ENCODE measurements around the gene TPTE2.
A peak's percentile ranks its signal among the peaks of the same experiment; 100 is the strongest.
"Not testable (repeated sequence)": the region's sequence is repeated elsewhere in the genome, so short reads cannot be mapped to it uniquely, and the experiment has no call there.

Gene TPTE2

DNA sequence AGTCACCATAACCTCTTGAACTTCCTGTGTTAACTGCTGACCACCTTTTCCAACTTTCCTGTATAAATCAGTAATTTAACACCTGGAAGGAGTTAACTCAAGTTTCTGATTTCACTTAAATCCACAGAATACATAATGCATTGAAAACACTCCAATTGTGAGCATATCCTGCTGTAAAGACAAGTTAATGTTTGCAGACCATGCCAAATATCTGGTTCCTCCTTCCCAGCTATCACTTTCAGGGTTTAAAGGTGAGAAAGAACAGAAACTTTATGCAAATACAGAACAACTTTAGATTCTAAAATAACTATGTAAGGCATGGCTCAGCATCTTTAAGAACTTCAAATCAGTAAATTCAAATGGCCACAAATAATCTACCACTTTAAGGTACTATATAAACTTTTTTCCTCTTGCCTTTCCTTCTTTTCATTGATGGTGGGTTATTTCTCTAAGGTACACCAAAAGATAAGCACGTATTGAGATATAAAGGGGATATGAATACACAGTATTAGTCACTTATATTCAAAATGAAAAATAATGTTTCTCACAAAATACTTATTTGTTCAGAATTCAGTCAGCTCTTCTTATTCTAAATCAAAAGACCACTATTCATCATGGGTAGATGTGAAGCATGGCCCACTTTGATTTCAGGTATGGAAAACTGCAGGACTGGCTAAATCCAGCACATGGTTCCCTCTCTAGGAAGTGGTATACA lies 6.6 kb upstream of the TPTE2 start:
- no peak for DNase-seq (ENCODE audit: low spot score)

DNA sequence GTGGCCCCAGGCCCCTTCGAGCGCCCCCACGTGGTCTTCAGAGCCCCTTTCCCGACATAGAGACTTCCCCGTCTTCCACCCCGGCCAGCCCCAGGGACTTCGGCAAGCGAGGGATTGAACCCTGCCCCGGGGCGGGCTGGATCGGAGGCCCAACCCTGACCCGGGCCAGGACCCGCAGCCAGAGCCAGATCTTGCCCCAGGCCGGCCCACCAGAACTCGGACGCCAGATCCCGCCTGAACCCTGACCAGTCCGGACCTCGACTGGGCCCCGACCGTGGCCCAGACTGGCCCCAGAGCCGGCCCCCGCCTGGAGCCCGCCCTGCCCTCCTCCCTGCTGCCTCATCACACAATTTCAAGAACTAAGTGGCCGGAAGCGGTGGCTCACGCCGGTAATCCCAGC lies 253 bp upstream of the TPTE2 start:
- no peak for DNase-seq (ENCODE audit: low spot score)

DNA sequence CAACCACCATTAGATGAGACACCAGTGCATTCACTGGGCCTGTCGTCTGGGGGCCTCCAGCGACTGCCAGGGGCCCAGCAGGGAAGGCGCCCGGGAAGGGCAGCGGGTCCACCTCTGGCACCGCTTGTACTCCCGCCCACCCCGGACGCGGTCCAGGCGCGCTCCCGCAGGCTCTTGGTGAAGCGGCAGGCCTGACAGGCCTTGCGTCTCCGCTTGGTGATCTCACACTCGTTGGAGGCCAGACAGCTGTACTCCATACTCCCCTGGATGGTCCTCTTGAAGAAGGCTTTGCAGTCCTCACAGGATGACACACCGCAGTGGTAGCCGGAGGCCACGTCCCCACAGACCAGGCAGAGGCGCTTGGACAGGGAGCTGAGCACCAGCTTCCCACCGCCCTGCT lies 660 bp downstream of the TPTE2 start:
- not testable (repeated sequence) for DNase-seq (ENCODE audit: low spot score)

DNA sequence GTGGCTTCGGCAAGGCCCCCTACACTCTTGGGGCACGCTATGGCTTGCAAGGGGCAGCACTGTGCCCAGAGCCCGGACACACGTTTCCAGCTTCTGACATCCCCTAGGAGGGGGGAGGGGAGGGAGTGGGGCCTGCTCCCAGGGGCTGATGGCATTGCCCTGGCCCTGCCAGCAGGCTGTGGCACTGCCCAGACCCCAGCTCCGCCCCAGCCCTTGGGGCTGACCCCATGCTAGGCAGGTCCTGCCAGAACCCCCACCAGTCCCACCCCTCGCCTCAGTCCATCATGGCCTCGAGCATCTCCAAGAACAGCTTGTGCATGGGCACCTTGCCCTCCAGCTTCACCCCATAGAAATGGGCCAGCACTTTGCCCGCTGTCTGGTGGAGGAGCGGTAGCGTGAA lies 1.6 kb downstream of the TPTE2 start:
- DNase-seq (ENCODE audit: low spot score) = not testable (repeated sequence)

DNA sequence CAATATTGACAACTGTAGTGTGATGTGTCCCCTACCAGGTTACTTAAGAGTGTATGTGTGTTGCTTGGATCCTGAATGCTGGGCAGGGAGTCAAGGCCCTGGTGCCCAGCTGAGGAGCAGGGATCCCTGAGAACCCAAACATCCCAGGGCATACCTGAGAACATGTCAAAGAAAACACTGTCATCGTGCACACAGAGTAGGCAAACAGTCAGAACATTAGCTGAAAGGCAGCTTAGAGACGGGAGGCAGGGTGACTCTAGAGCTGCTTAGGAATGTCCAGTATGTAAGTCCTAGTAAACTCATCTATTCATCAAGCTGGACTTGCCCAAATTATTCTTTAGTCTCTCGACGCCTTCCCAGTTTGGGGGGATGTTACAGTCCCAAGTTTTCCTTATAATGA lies 4.0 kb downstream of the TPTE2 start:
- not testable (repeated sequence) for DNase-seq (ENCODE audit: low spot score)

DNA sequence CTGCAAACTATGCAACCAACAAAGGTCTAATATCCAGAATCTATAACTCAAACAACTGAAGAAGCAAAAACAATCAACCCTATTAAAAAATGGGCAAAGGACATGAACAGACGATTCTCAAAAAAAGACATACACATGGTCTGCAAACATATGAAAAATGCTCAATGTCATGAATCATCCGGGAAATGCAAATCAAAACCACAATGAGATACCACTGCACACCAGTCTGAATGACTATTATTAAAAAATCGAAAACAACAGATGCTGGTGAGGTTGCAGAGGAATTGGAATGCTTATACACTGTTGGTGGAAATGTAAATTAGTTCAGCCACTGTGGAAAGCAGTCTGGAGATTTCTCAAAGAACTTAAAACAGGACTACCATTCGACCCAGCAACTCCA lies 12.1 kb downstream of the TPTE2 start:
- DNase-seq (ENCODE audit: low spot score) = not testable (repeated sequence)

DNA sequence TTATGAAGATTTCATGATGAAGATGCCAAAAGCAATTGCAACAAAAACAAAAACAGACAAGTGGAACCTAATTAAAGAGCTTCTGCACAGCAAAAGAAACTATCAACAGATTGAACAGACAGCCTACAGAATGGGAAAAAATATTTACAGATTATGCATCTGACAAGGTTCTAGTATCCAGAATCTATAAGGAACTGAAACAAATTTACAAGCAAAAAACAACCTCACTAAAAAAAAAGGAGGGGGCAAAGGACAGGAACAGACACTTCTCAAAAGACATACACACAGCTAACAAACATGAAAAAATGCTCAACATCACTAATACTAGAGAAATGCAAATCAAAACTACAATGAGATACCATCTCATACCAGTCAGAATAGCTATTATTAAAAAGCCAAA lies 35.7 kb downstream of the TPTE2 start:
- DNase-seq (ENCODE audit: low spot score) = not testable (repeated sequence)

DNA sequence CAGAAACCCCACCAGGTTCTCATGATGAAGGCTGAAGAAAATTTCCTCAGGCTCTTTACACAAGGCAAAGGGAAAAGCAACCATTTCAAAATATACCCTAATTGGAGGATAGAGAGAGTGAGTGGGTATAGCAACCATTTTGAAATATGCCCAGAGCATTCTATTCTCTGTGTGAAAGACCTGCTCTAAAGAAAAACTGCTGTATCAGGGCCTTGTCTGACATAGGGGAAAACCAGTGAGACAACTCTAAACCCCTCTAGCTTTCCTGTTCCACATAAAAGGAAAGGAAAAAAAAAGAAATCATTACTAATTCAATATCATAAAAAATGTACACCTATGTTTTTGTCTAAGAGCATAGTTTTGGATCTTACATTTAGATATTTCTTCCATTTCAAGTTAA lies 42.3 kb downstream of the TPTE2 start:
- no peak for DNase-seq (ENCODE audit: low spot score)

DNA sequence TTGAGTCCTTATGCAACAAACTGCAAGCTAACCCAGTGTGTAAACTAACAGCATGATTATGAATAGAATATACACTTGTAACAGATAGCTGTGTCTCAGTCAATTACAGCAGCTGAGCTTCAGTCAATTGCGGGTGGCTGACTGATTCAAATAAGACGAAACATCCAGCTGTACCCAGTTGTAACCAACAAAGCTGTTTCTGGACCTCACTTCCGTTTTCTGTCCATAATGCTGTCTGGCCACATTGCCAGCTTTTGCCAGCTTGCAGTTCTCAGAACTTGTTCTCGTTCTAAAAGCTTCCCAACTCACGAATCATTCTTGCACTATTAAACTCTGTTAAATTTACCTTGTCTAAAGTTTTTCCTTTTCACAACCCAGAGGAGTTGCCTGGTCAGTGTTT lies 53.7 kb downstream of the TPTE2 start:
- DNase-seq (ENCODE audit: low spot score) = not testable (repeated sequence)

DNA sequence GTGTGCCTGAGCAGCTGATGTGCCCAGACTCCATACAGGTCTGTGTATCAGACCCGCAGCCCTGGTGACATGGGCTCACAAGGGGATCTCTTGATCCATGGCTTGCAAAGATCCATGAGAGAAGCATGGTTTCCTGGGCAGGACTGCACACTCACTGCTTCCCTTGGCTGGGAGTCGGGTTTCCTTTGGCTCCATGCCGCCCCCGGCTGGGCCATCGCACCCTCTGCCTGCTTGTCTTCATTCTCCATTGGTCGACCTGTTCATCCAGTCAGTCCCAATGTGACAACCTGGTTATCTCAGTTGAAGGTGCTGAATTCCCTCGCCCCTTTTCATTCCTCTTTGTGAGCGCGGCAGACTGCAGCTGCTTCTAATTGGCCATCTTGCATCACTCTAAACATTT lies 101.2 kb downstream of the TPTE2 start:
- not testable (repeated sequence) for DNase-seq (ENCODE audit: low spot score)

DNA sequence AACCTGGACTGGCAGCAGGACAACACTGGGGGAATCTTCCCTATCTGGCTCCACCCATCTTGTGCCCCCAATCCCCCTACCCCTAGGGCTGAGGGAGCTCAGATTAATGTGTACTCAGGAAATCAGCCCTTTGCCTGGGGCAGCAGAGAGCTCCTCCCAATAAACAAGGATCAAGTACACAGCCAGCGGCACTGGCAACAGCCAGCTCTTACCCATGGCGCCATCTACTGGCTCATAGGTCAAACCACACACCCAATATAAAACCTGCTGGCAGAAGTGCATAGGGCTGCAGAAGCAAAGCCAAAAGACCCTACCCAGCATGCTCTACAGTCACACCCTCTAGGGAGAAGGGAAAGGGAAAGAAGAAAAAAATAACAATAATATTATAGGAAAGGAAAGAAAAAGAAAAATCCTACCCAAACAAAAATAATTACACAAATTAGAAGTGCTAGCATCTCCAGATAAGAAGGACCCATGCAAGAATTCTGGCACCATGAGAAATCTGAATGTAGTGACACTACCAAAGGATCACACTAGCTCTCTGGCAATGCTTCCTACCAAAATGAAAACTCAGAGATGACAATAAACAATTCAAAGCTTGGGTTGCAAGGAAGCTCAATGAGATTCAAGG lies 122.2 kb downstream of the TPTE2 start:
- DNase-seq (ENCODE audit: low spot score) = peak; percentile 59

DNA sequence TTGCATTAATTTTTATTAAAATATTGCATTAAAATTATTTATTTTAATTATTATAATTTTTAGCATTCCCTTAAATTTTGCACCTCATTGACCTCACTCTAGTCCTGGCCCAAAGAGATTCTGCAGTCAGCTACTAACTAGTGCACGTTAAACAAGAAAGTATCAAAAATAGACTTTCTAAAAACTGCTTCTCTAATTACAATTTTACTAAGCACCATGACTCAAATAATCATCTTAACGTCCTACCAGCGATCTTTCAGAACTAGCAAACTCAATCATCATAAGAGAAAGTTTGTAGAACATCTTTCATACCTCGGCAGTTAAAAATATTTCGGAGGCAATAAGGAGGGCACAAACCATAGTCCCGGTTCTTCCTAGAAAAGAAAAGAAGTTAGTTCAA lies 123.6 kb downstream of the TPTE2 start:
- DNase-seq (ENCODE audit: low spot score) = not testable (repeated sequence)

DNA sequence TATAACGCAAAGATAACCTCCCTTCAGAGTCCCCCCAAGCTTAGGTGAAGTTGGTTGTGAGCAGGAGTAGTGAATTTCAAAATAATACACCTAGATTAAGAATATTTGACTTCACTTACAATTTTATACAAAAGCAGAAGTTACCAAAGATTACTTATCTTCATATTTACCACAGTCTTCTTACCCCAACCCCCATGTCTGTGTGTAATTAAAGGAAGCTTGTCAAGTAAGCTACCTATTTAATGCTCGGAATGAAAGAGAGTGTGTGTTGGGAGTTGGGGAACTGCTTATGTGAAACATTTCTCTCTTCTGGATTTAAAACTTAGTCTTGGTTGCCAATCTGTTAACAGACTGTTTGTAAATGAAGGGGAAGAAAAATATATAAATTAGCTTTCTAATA lies 139.1 kb downstream of the TPTE2 start:
- DNase-seq (ENCODE audit: low spot score) = not testable (repeated sequence)

DNA sequence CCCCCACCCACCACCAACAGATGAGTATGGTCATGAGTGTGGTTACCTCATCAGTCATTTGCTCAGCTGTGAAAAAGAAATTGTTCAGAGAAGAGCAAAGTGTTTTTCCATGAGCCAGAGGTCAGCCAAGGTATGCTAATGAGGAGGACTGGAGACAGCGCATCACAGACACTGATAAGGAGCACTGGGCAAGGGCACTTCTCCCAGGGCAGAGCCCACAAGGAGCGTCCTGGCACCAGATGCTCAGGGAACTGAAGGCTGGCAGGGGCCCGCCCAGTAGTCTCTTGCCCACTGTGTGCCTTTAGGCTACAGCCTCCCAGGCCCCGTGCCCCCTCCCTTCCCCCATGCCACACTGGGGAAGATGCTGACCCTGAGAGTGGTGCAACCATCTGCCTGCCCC lies 148.8 kb downstream of the TPTE2 start:
- not testable (repeated sequence) for DNase-seq (ENCODE audit: low spot score)

DNA sequence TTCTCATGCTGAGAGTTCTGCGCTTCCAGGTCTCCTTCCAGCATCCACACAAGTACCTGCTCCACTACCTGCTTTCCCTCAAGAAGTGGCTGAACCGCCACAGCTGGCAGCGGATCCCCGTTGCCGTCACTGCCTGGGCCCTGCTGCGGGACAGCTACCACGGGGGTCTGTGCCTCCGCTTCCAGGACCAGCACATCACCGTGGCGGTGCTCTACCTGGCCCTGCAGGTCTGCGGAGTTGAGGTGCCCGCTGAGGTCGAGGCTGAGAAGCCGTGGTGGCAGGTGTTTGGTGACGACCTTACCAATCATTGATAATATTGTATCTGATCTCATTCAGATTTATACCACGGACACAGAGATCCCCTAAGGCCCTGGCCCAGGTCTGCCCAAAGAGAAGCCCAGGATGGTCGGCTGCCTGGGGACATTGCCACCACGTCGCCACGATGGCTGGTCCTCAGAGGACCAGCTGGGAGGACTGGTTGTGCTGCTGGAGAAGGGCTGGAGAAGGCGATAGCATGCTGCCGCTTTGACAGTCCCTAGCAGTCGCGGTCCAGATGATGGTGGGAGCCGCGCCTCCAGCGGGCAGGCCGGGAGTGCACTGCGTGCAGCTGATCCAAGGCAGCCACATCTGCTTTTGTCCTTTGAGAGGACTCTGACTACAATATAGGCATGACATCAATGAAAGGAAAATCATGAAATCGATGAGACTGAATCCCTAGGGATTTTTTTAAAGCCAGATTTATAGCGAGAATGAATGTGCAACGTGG lies 178.4 kb downstream of the TPTE2 start:
- DNase-seq (ENCODE audit: low spot score) = not testable (repeated sequence)

DNA sequence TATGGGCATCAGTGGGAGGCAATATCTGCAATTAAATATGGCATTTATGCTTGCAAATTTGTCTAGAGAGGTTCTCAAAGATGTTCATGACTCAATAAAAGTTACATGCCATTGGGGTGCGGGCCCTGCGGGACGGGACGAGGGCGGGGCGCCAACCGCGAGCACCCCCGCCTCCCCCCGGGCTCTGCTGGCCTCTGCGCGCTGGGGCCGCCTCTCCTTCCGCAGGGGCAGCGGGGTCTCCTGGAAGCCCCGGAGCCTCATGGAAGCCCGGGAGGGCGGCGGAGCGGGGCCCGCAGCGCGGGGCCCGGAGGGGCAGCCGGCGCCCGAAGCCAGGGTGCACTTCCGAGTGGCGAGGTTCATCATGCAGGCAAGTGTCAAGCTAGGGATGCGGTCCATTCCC lies 179.2 kb downstream of the TPTE2 start:
- DNase-seq (ENCODE audit: low spot score) = no peak

All from RKO (cell line).